Endothelial cell of umbilical vein (primary cell): ENCODE results near the gene MAP10. TPM values are rescaled to one million over a fixed set of nuclear protein-coding genes. Genes with fewer than 3 reads are reported as not detected.

Experiments used
- BruUV-seq: library from RNA; stranded (reverse); fragments of 400-500 nt; replicated peaks from 2 replicates; lab custom pipeline; 2021; lab: Mats Ljungman, UMichigan
- CTCF ChIA-PET: fragments of 300-600, 350-600 bp; sonication (Branson Sonifier 250); formaldehyde crosslinking; loops from one replicate; lab custom pipeline; 2021; ENCODE audit warnings: antibody characterized with exemption, inconsistent platforms; lab: Charles Lee
- POLR2A ChIA-PET: fragments of 300-600, 350-600 bp; sonication (Branson Sonifier 250); formaldehyde crosslinking; loops from one replicate; lab custom pipeline; 2021; ENCODE audit warnings: antibody characterized with exemption, inconsistent platforms; lab: Charles Lee
- DNase-seq: peaks from one replicate; pipeline ENCODE4 v3.0.0-alpha.2; 2011; ENCODE audit warnings: low read depth, low spot score
- FAIRE-seq: peaks from 2 replicates; lab custom pipeline; 2011; peaks lifted over from hg19 to GRCh38; lab: Jason Lieb, UNC
- H2AFZ ChIP-seq: 2 replicates; pipeline ENCODE4 v1.6.0; 2012; ENCODE audit warnings: low read depth, low read length, control low read depth, inconsistent platforms
- H3K27ac ChIP-seq: 2 replicates; pipeline ENCODE4 v1.5.1; 2011; ENCODE audit warnings: low read depth, mild to moderate bottlenecking, control low read depth, low read length, moderate library complexity; ENCODE audit not compliant: insufficient read depth
- H3K27me3 ChIP-seq, 2 experiments: 2 replicates each; pipeline versions ENCODE4 v1.6.0 to v1.6.1; 2011; ENCODE audit warnings: low read length in 2 of 2, mixed read lengths in 1 of 2; ENCODE audit not compliant: control insufficient read depth in 2 of 2, insufficient read depth in 2 of 2
- H3K36me3 ChIP-seq, 2 experiments: 2 replicates in 1 of 2; 3 replicates in 1 of 2; pipeline ENCODE4 v1.5.1; 2011; ENCODE audit warnings: low read length in 2 of 2, mild to moderate bottlenecking in 1 of 2, moderate library complexity in 1 of 2; ENCODE audit not compliant: control insufficient read depth in 2 of 2, insufficient read depth in 2 of 2; ENCODE audit errors: extremely low read depth in 1 of 2
- H3K4me1 ChIP-seq: 3 replicates; pipeline ENCODE4 v1.5.1; 2011; ENCODE audit warnings: mild to moderate bottlenecking, low read length; ENCODE audit not compliant: control insufficient read depth, insufficient read depth; ENCODE audit errors: extremely low read depth
- H3K4me2 ChIP-seq: 2 replicates; pipeline ENCODE4 v1.6.1; 2011; ENCODE audit warnings: low read length, control low read depth, mixed read lengths; ENCODE audit not compliant: insufficient read depth
- H3K4me3 ChIP-seq, 3 experiments: fragments of 200-600 bp in 1 of 3; sonication (generic), shearing (Covaris generic) in 1 of 3; replicated peaks in 1 of 3; 2 replicates each; pipeline ENCODE4 v1.5.1; 2011 to 2016; ENCODE audit warnings: control low read depth in 3 of 3, low read length in 3 of 3, mild to moderate bottlenecking in 2 of 3, inconsistent platforms in 1 of 3, low read depth in 1 of 3, moderate library complexity in 1 of 3; ENCODE audit not compliant: insufficient read depth in 1 of 3
- H3K79me2 ChIP-seq: 2 replicates; pipeline ENCODE4 v1.6.0; 2012; ENCODE audit warnings: low read length, inconsistent platforms; ENCODE audit not compliant: control insufficient read depth, insufficient read depth
- H3K9ac ChIP-seq: replicated peaks from 2 replicates; pipeline ENCODE3; 2011; ENCODE audit warnings: low read length, control low read depth; ENCODE audit not compliant: insufficient read depth; ENCODE audit errors: extremely low read depth
- H3K9me1 ChIP-seq: replicated peaks from 3 replicates; pipeline ENCODE4 v1.6.0; 2011; ENCODE audit warnings: mild to moderate bottlenecking, low read length; ENCODE audit not compliant: control insufficient read depth, insufficient read depth; ENCODE audit errors: extremely low read depth
- H3K9me3 ChIP-seq: replicated peaks from 2 replicates; pipeline ENCODE4 v1.5.1; 2012; ENCODE audit warnings: low read length, inconsistent platforms; ENCODE audit not compliant: control insufficient read depth, insufficient read depth
- H4K20me1 ChIP-seq: replicated peaks from 2 replicates; pipeline ENCODE3; 2011; ENCODE audit warnings: mild to moderate bottlenecking, low read length; ENCODE audit not compliant: control insufficient read depth, insufficient read depth; ENCODE audit errors: extremely low read depth
- EZH2 ChIP-seq: IDR thresholded peaks from 2 replicates; pipeline ENCODE4 v1.6.1; 2012; ENCODE audit warnings: borderline replicate concordance, low read depth, mild to moderate bottlenecking, moderate library complexity, low read length, inconsistent platforms; ENCODE audit not compliant: severe bottlenecking
- FOS ChIP-seq: IDR thresholded peaks from 2 replicates; pipeline ENCODE4 v1.6.1; 2011; ENCODE audit warnings: mild to moderate bottlenecking, low read length, moderate library complexity, borderline replicate concordance; ENCODE audit not compliant: insufficient read depth
- GATA2 ChIP-seq: IDR thresholded peaks from 2 replicates; pipeline ENCODE4 v1.7.0; 2011; ENCODE audit warnings: low read depth, mild to moderate bottlenecking, moderate library complexity, mixed read lengths, low read length; ENCODE audit not compliant: insufficient read length, insufficient read depth
- JUN ChIP-seq: IDR thresholded peaks from 2 replicates; pipeline ENCODE4 v1.6.1; 2011; ENCODE audit warnings: borderline replicate concordance, low read depth; ENCODE audit not compliant: insufficient read length, insufficient read depth
- MYC ChIP-seq: IDR thresholded peaks from one replicate; pipeline ENCODE4 v1.6.1; 2011; ENCODE audit warnings: mild to moderate bottlenecking, low read depth, low read length
- POLR2A ChIP-seq: IDR thresholded peaks from 2 replicates; pipeline ENCODE4 v1.6.1; 2012; ENCODE audit warnings: low read depth, mild to moderate bottlenecking, control low read depth, low read length
- POLR2AphosphoS5 ChIP-seq: IDR thresholded peaks from 2 replicates; pipeline ENCODE4 v1.6.1; 2012; ENCODE audit warnings: low read depth, mild to moderate bottlenecking, control low read depth, low read length, moderate library complexity; ENCODE audit not compliant: insufficient read depth
- dilution Hi-C: fragments of 300-500 bp; cut with MboI; formaldehyde crosslinking; loops from one replicate; pipeline ENCODE4 v1.15.0; 2019; ENCODE audit warnings: low sequenced_read_pairs; ENCODE audit not compliant: extremely low pct_ligation_motif_present
- intact Hi-C: fragments of 100-400 bp; cut with micrococcal nuclease; formaldehyde crosslinking; loops from one replicate; pipeline ENCODE4 v1.10.0; 2022
- polyA plus RNA-seq, 4 experiments: library from polyadenylated mRNA; depleted of rRNA in 3 of 4; stranded (reverse) in 3 of 4; unstranded in 1 of 4; fragments of >200 nt; gene quantifications; 2 replicates each; pipeline versions ENCODE4 v1.2.1 to v1.2.3, GENCODE V29; 2011 to 2012; ENCODE audit warnings: missing spikeins in 1 of 4
- total RNA-seq: library from RNA; stranded (reverse); gene quantifications from 2 replicates; pipeline ENCODE4 v1.2.3, GENCODE V29; 2021
- TF ChIP-seq, protein P1 (sequence below), 2 donors: IDR thresholded peaks; 1 replicate in 1 of 2; 2 replicates in 1 of 2; pipeline ENCODE4 v1.5.1; 2011; ENCODE audit warnings: low read length in 2 of 2, mild to moderate bottlenecking in 2 of 2, moderate library complexity in 2 of 2, control low read depth in 1 of 2, inconsistent platforms in 1 of 2, low read depth in 1 of 2; ENCODE audit not compliant: insufficient read depth in 1 of 2; ENCODE audit errors: extremely low read depth in 1 of 2

The MAP10 gene
- total and polyA plus RNA-seq, 2 donors (not counting 3 experiments of a cell fraction or from before 2014, with no cell fraction given) = 0.88 to 2.0 TPM

DNA sequence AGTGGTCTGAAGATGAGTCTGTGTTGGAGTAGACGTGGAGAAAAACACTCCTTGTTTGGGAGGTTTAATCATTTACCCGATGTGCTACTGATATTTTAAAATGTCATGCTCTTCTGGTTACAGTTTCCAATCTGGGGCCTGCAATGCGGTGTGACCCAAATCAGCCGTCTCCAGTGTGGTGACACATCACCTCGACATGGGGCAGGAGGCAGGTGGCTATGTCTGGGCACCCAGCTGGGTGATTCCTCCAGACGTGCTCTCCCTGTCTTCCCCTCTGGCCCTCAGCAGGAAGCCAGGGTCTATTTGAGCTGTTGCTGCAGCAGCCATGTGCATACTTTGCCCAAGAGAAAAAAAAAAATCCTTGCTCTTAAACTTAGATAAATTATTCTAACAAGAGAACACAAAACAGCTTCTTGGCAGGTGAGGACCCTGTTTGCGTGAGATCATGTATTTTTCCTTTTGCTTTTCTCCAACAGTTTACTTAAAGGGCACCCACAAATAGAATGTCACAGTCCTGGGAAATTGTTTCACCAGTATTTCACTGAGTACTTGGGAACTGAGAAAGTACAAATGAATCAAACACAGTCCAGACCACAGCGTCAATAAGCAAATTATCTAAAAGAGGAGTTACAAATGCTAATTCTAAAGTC, 38.9 kb upstream of the MAP10 start:
- DNase-seq (no peak), FAIRE-seq (no peak)
- dilution Hi-C loops (no loop called here), intact Hi-C loops (no loop called here)
- no TSS peak for BruUV-seq
- H3K79me2 ChIP-seq = no peaks in the 10 kb centered on the region
- TF ChIP-seq JUN (no peak), GATA2 (no peak), POLR2A (no peak), EZH2 (no peak), FOS (no peak), POLR2AphosphoS5 (no peak), MYC (no peak)
- TF ChIP-seq, protein P1, sequence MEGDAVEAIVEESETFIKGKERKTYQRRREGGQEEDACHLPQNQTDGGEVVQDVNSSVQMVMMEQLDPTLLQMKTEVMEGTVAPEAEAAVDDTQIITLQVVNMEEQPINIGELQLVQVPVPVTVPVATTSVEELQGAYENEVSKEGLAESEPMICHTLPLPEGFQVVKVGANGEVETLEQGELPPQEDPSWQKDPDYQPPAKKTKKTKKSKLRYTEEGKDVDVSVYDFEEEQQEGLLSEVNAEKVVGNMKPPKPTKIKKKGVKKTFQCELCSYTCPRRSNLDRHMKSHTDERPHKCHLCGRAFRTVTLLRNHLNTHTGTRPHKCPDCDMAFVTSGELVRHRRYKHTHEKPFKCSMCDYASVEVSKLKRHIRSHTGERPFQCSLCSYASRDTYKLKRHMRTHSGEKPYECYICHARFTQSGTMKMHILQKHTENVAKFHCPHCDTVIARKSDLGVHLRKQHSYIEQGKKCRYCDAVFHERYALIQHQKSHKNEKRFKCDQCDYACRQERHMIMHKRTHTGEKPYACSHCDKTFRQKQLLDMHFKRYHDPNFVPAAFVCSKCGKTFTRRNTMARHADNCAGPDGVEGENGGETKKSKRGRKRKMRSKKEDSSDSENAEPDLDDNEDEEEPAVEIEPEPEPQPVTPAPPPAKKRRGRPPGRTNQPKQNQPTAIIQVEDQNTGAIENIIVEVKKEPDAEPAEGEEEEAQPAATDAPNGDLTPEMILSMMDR (IDR thresholded peaks at IDR 0.05; ENCODE audit: extremely low read depth in 1 of 2, insufficient read depth in 1 of 2, low read depth in 1 of 2, low read length in 2 of 2) = no peak
- H4K20me1 ChIP-seq = no peaks in the 10 kb centered on the region
- POLR2A ChIA-PET = no interaction called here
- H3K27ac ChIP-seq = no peak overlapping the region
- H3K9me1 ChIP-seq = no peaks in the 10 kb centered on the region
- H2AFZ ChIP-seq = no peak overlapping the region
- H3K4me3 ChIP-seq = no peak overlapping the region
- CTCF ChIA-PET = no interaction called here
- no peak overlapping the region for H3K9ac ChIP-seq
- no peaks in the 10 kb centered on the region for H3K4me1 ChIP-seq
- H3K9me3 ChIP-seq = no peaks in the 10 kb centered on the region
- H3K36me3 ChIP-seq = no peaks in the 10 kb centered on the region
- H3K4me2 ChIP-seq = no peak overlapping the region
- H3K27me3 ChIP-seq = no peaks in the 10 kb centered on the region
